Measurements from ENCODE around the gene UBL3.

Gene UBL3

GRCh38 chr13:29753618-29754472, 96.6 kb downstream of the UBL3 start:
- no peak for DNase-seq

GRCh38 chr13:29752175-29752574, 98.2 kb downstream of the UBL3 start:
- DNase-seq: no peak

- no peak for DNase-seq
These were observed 100.3 kb downstream of the UBL3 start for GRCh38 chr13:29750183-29750530.

- DNase-seq: no peak
These were observed 100.8 kb downstream of the UBL3 start for GRCh38 chr13:29749401-29750182.

GRCh38 chr13:29748097-29748496, 102.3 kb downstream of the UBL3 start:
- no peak for DNase-seq

- DNase-seq: no peak
These were observed 104.2 kb downstream of the UBL3 start for GRCh38 chr13:29746148-29746677.

GRCh38 chr13:29745704-29746103, 104.7 kb downstream of the UBL3 start:
- DNase-seq: no peak

- no peak for DNase-seq
These were observed 107.1 kb downstream of the UBL3 start for GRCh38 chr13:29743201-29743786.

GRCh38 chr13:29740961-29741360, 109.5 kb downstream of the UBL3 start:
- DNase-seq: no peak

GRCh38 chr13:29737061-29737460, 113.4 kb downstream of the UBL3 start:
- DNase-seq: no peak

GRCh38 chr13:29733147-29733611, 117.2 kb downstream of the UBL3 start:
- no peak for DNase-seq

GRCh38 chr13:29730253-29730652, 120.2 kb downstream of the UBL3 start:
- no peak for DNase-seq

- no peak for DNase-seq
These were observed 128.0 kb downstream of the UBL3 start for GRCh38 chr13:29722415-29722814.

- DNase-seq: no peak
These were observed 128.7 kb downstream of the UBL3 start for GRCh38 chr13:29721766-29722165.

GRCh38 chr13:29718694-29719093, 131.7 kb downstream of the UBL3 start:
- no peak for DNase-seq

- no peak for DNase-seq
These were observed 133.9 kb downstream of the UBL3 start for GRCh38 chr13:29716493-29716892.

All from activated naive CD4-positive, alpha-beta T cell (primary cell).